ENCODE data around the gene JMJD7.

JMJD7 gene

GRCh38 chr15:41827880-41828806, at the start of gene JMJD7:
Gene JMJD7 (plus strand): TSS chr15:41828092. CDS start chr15:41828125, 33 bp downstream.
- Mint-ChIP-seq H3K27ac (peak within 1 kb of the TSS; percentile 84), H3K36me3 (peaks cover 15% of the 10 kb centered on the region)
- ATAC-seq = peak; percentile 97

GRCh38 chr15:41778521-41778920, 49.4 kb upstream of the JMJD7 start:
- Mint-ChIP-seq H3K27me3 (no peaks in the 10 kb centered on the region), H3K36me3 (peaks cover 23% of the 10 kb centered on the region), H3K4me1 (peaks cover 89% of the 10 kb centered on the region), H3K27ac (peak overlapping the region; percentile 38), H3K9me3 (no peaks in the 10 kb centered on the region), H3K4me3 (no peak overlapping the region)
- no peak for ATAC-seq

More at GRCh38 chr15:41827880-41828806, at the start of gene JMJD7:
- Mint-ChIP-seq H3K4me3 (peak within 1 kb of the TSS; percentile 90), H3K9me3 (no peaks in the 10 kb centered on the region), H3K27me3 (no peaks in the 10 kb centered on the region), H3K4me1 (peaks cover 37% of the 10 kb centered on the region)

- Mint-ChIP-seq H3K36me3 (peaks cover 23% of the 10 kb centered on the region), H3K27ac (no peak overlapping the region), H3K4me3 (no peak overlapping the region), H3K9me3 (no peaks in the 10 kb centered on the region), H3K27me3 (no peaks in the 10 kb centered on the region), H3K4me1 (peaks cover 83% of the 10 kb centered on the region)
- no peak for ATAC-seq
These were observed 48.2 kb upstream of the JMJD7 start for GRCh38 chr15:41779662-41780157.

- ATAC-seq = no peak
- peaks cover 23% of the 10 kb centered on the region for H3K36me3 Mint-ChIP-seq
- H3K4me3 Mint-ChIP-seq = no peak overlapping the region
- H3K27me3 Mint-ChIP-seq = no peaks in the 10 kb centered on the region
- peaks cover 78% of the 10 kb centered on the region for H3K4me1 Mint-ChIP-seq
- H3K9me3 Mint-ChIP-seq = no peaks in the 10 kb centered on the region
- H3K27ac Mint-ChIP-seq = no peak overlapping the region
These were observed 47.6 kb upstream of the JMJD7 start for GRCh38 chr15:41780266-41780665.

GRCh38 chr15:41780727-41781126, 47.2 kb upstream of the JMJD7 start:
- ATAC-seq = no peak
- H3K4me3 Mint-ChIP-seq = no peak overlapping the region
- no peak overlapping the region for H3K27ac Mint-ChIP-seq
- H3K36me3 Mint-ChIP-seq = peaks cover 23% of the 10 kb centered on the region
- H3K27me3 Mint-ChIP-seq = no peaks in the 10 kb centered on the region
- no peaks in the 10 kb centered on the region for H3K9me3 Mint-ChIP-seq
- H3K4me1 Mint-ChIP-seq = peaks cover 73% of the 10 kb centered on the region

- Mint-ChIP-seq H3K27ac (peak overlapping the region; percentile 77), H3K4me3 (peak overlapping the region; percentile 47), H3K27me3 (no peaks in the 10 kb centered on the region), H3K36me3 (peaks cover 23% of the 10 kb centered on the region), H3K4me1 (peaks cover 58% of the 10 kb centered on the region), H3K9me3 (no peaks in the 10 kb centered on the region)
- ATAC-seq = peak; percentile 99
These were observed 45.3 kb upstream of the JMJD7 start for GRCh38 chr15:41782371-41783282.

GRCh38 chr15:41783296-41783695, 44.6 kb upstream of the JMJD7 start:
- Mint-ChIP-seq H3K36me3 (peaks cover 19% of the 10 kb centered on the region), H3K4me3 (peak overlapping the region; percentile 47), H3K9me3 (no peaks in the 10 kb centered on the region), H3K27me3 (no peaks in the 10 kb centered on the region), H3K4me1 (peaks cover 56% of the 10 kb centered on the region), H3K27ac (peak overlapping the region; percentile 77)
- ATAC-seq = peak; percentile 29

- no peak for ATAC-seq
- no peaks in the 10 kb centered on the region for H3K27me3 Mint-ChIP-seq
- no peak overlapping the region for H3K27ac Mint-ChIP-seq
- peaks cover 52% of the 10 kb centered on the region for H3K4me1 Mint-ChIP-seq
- no peak overlapping the region for H3K4me3 Mint-ChIP-seq
- no peaks in the 10 kb centered on the region for H3K9me3 Mint-ChIP-seq
- peaks cover 4% of the 10 kb centered on the region for H3K36me3 Mint-ChIP-seq
These were observed 39.6 kb upstream of the JMJD7 start for GRCh38 chr15:41788262-41788661.

- peaks cover 54% of the 10 kb centered on the region for H3K4me1 Mint-ChIP-seq
- no peak for ATAC-seq
- no peaks in the 10 kb centered on the region for H3K27me3 Mint-ChIP-seq
- no peaks in the 10 kb centered on the region for H3K9me3 Mint-ChIP-seq
- H3K36me3 Mint-ChIP-seq = peaks cover 4% of the 10 kb centered on the region
- H3K4me3 Mint-ChIP-seq = no peak overlapping the region
- peak overlapping the region; percentile 36 for H3K27ac Mint-ChIP-seq
These were observed 38.7 kb upstream of the JMJD7 start for GRCh38 chr15:41789236-41789635.

GRCh38 chr15:41789662-41790061, 38.2 kb upstream of the JMJD7 start:
- H3K27ac Mint-ChIP-seq = peak overlapping the region; percentile 36
- peaks cover 4% of the 10 kb centered on the region for H3K36me3 Mint-ChIP-seq
- no peaks in the 10 kb centered on the region for H3K9me3 Mint-ChIP-seq
- H3K4me1 Mint-ChIP-seq = peaks cover 57% of the 10 kb centered on the region
- ATAC-seq = no peak
- no peaks in the 10 kb centered on the region for H3K27me3 Mint-ChIP-seq
- no peak overlapping the region for H3K4me3 Mint-ChIP-seq

GRCh38 chr15:41790169-41790568, 37.7 kb upstream of the JMJD7 start:
- Mint-ChIP-seq H3K4me1 (peaks cover 62% of the 10 kb centered on the region), H3K27me3 (no peaks in the 10 kb centered on the region), H3K4me3 (no peak overlapping the region), H3K36me3 (peaks cover 6% of the 10 kb centered on the region), H3K27ac (peak overlapping the region; percentile 36), H3K9me3 (no peaks in the 10 kb centered on the region)
- no peak for ATAC-seq

GRCh38 chr15:41790756-41791546, 36.9 kb upstream of the JMJD7 start:
- ATAC-seq = peak; percentile 84
- Mint-ChIP-seq H3K27me3 (no peaks in the 10 kb centered on the region), H3K36me3 (peaks cover 9% of the 10 kb centered on the region), H3K4me1 (peaks cover 68% of the 10 kb centered on the region), H3K4me3 (no peak overlapping the region), H3K9me3 (no peaks in the 10 kb centered on the region), H3K27ac (peak overlapping the region; percentile 36)

GRCh38 chr15:41791547-41791937, 36.4 kb upstream of the JMJD7 start:
- no peaks in the 10 kb centered on the region for H3K9me3 Mint-ChIP-seq
- peak overlapping the region; percentile 36 for H3K27ac Mint-ChIP-seq
- peaks cover 9% of the 10 kb centered on the region for H3K36me3 Mint-ChIP-seq
- no peaks in the 10 kb centered on the region for H3K27me3 Mint-ChIP-seq
- peaks cover 74% of the 10 kb centered on the region for H3K4me1 Mint-ChIP-seq
- no peak overlapping the region for H3K4me3 Mint-ChIP-seq
- ATAC-seq = no peak

GRCh38 chr15:41792000-41792637, 35.8 kb upstream of the JMJD7 start:
- H3K9me3 Mint-ChIP-seq = no peaks in the 10 kb centered on the region
- H3K27ac Mint-ChIP-seq = peak overlapping the region; percentile 36
- H3K27me3 Mint-ChIP-seq = no peaks in the 10 kb centered on the region
- H3K36me3 Mint-ChIP-seq = peaks cover 9% of the 10 kb centered on the region
- no peak overlapping the region for H3K4me3 Mint-ChIP-seq
- H3K4me1 Mint-ChIP-seq = peaks cover 78% of the 10 kb centered on the region
- no peak for ATAC-seq
